ENCODE measurements around the gene JAK1. TPM values are rescaled to one million over a fixed set of nuclear protein-coding genes. Genes with fewer than 3 reads are reported as not detected.

The JAK1 gene
- polyA plus RNA-seq, 1 donor from 2014 or later = 26.8 TPM

GRCh38 chr1:64895500-64895899 is 70.8 kb downstream of the JAK1 start:
- Histone ChIP-seq H3K27me3 (ENCODE audit: insufficient read depth, low read depth, low read length) (no peaks in the 10 kb centered on the region), H3K4me3 (ENCODE audit: low read length) (no peak overlapping the region), H3K9ac (ENCODE audit: low read length) (no peak overlapping the region), H2AFZ (ENCODE audit: low read depth, low read length) (no peak overlapping the region), H3K9me2 (ENCODE audit: insufficient read depth, low read length) (no peaks in the 10 kb centered on the region), H3F3A (ENCODE audit: insufficient read depth, low read length, poor library complexity, severe bottlenecking) (no peaks in the 10 kb centered on the region), H3K9me3 (ENCODE audit: low read length) (no peaks in the 10 kb centered on the region), H4K20me1 (ENCODE audit: insufficient read depth) (no peaks in the 10 kb centered on the region), H3K79me2 (replicated peaks; ENCODE audit: insufficient read depth, low read length) (no peaks in the 10 kb centered on the region), H3K27ac (ENCODE audit: low read length) (no peak overlapping the region), H3K36me3 (ENCODE audit: insufficient read depth, low read length) (no peaks in the 10 kb centered on the region), H3K4me2 (ENCODE audit: low read length) (no peak overlapping the region)
- TF ChIP-seq MXI1 (conservative IDR thresholded peaks at IDR 0.05; ENCODE audit: poor library complexity, severe bottlenecking) (no peak), TAF1 (IDR thresholded peaks at IDR 0.05; ENCODE audit: low read depth) (no peak), REST (IDR thresholded peaks at IDR 0.05; ENCODE audit: borderline replicate concordance) (no peak), EZH2 (IDR thresholded peaks at IDR 0.05; ENCODE audit: borderline replicate concordance, insufficient read depth, low read length, poor library complexity, severe bottlenecking) (no peak), SMC3 (conservative IDR thresholded peaks at IDR 0.05; ENCODE audit: poor library complexity) (no peak), POLR2AphosphoS5 (IDR thresholded peaks at IDR 0.05) (no peak), RAD21 (conservative IDR thresholded peaks at IDR 0.05) (no peak), EP300 (conservative IDR thresholded peaks at IDR 0.05; ENCODE audit: poor library complexity, severe bottlenecking) (no peak), CTCF (IDR thresholded peaks at IDR 0.05; ENCODE audit: poor library complexity, severe bottlenecking) (no peak)

- TF ChIP-seq TAF1 (IDR thresholded peaks at IDR 0.05; ENCODE audit: low read depth) (no peak), EP300 (conservative IDR thresholded peaks at IDR 0.05; ENCODE audit: poor library complexity, severe bottlenecking) (no peak), RAD21 (conservative IDR thresholded peaks at IDR 0.05) (no peak), CTCF (IDR thresholded peaks at IDR 0.05; ENCODE audit: poor library complexity, severe bottlenecking) (no peak), SMC3 (conservative IDR thresholded peaks at IDR 0.05; ENCODE audit: poor library complexity) (no peak), POLR2AphosphoS5 (IDR thresholded peaks at IDR 0.05) (no peak), EZH2 (IDR thresholded peaks at IDR 0.05; ENCODE audit: borderline replicate concordance, insufficient read depth, low read length, poor library complexity, severe bottlenecking) (no peak), MXI1 (conservative IDR thresholded peaks at IDR 0.05; ENCODE audit: poor library complexity, severe bottlenecking) (no peak), REST (IDR thresholded peaks at IDR 0.05; ENCODE audit: borderline replicate concordance) (no peak)
- H3K79me2 ChIP-seq (replicated peaks; ENCODE audit: insufficient read depth, low read length) = no peaks in the 10 kb centered on the region
- no peaks in the 10 kb centered on the region for H3K27me3 ChIP-seq (ENCODE audit: insufficient read depth, low read depth, low read length)
- no peaks in the 10 kb centered on the region for H4K20me1 ChIP-seq (ENCODE audit: insufficient read depth)
- no peaks in the 10 kb centered on the region for H3F3A ChIP-seq (ENCODE audit: insufficient read depth, low read length, poor library complexity, severe bottlenecking)
- H3K9me3 ChIP-seq (ENCODE audit: low read length) = no peaks in the 10 kb centered on the region
- H3K9me2 ChIP-seq (ENCODE audit: insufficient read depth, low read length) = no peaks in the 10 kb centered on the region
- H3K4me2 ChIP-seq (ENCODE audit: low read length) = no peak overlapping the region
- H2AFZ ChIP-seq (ENCODE audit: low read depth, low read length) = no peak overlapping the region
- no peak overlapping the region for H3K27ac ChIP-seq (ENCODE audit: low read length)
- H3K9ac ChIP-seq (ENCODE audit: low read length) = no peak overlapping the region
- H3K4me3 ChIP-seq (ENCODE audit: low read length) = no peak overlapping the region
- H3K36me3 ChIP-seq (ENCODE audit: insufficient read depth, low read length) = no peaks in the 10 kb centered on the region
Measured at GRCh38 chr1:64894438-64895196, 71.7 kb downstream of the JAK1 start.
